Cardiac fibroblast (primary cell): ENCODE data around the gene SPHK2.

ENCODE experiments used
- DNase-seq, 2 donors: peaks; one replicate each; pipeline versions ENCODE4 v3.0.0 to v3.0.0-alpha.2; 2010; ENCODE audit warnings: low read depth in 2 of 2
- H3K4me3 ChIP-seq, 2 donors: replicated peaks in 1 of 2; 1 replicate in 1 of 2; 2 replicates in 1 of 2; pipeline ENCODE4 v1.5.1; 2011; ENCODE audit warnings: low read depth in 2 of 2, low read length in 2 of 2, mild to moderate bottlenecking in 2 of 2, moderate library complexity in 1 of 2
- CTCF ChIP-seq: IDR thresholded peaks from one replicate; pipeline ENCODE4 v1.5.1; 2011; ENCODE audit warnings: low read depth, mild to moderate bottlenecking, low read length, inconsistent platforms

The SPHK2 gene

GRCh38 chr19:48613852-48614435, 5.4 kb upstream of the SPHK2 start:
- DNase-seq, result no peak
- H3K4me3 ChIP-seq, result no peak overlapping the region
- TF ChIP-seq CTCF, result no peak

GRCh38 chr19:48614436-48615230, 4.7 kb upstream of the SPHK2 start, which contains the start of gene FAM83E:
FAM83E (minus strand) TSS chr19:48615076; CDS start chr19:48613372, 1,704 bp downstream.
- DNase-seq, result no peak
- no peak for TF ChIP-seq CTCF
- no peak within 1 kb of the TSS for H3K4me3 ChIP-seq

GRCh38 chr19:48615231-48616040, 3.9 kb upstream of the SPHK2 start:
- no peak for TF ChIP-seq CTCF
- H3K4me3 ChIP-seq, result no peak overlapping the region
- DNase-seq, result no peak

- no peak overlapping the region for H3K4me3 ChIP-seq
- DNase-seq, result no peak
- TF ChIP-seq CTCF, result no peak
These were observed 3.3 kb upstream of the SPHK2 start for GRCh38 chr19:48616041-48616436.

GRCh38 chr19:48616491-48617056, 2.7 kb upstream of the SPHK2 start:
- peak overlapping the region in 1 of 2 donors; percentile 66 for H3K4me3 ChIP-seq
- no peak for TF ChIP-seq CTCF
- DNase-seq, result no peak

- peak overlapping the region; percentile 66 to 69 for H3K4me3 ChIP-seq
- TF ChIP-seq CTCF, result no peak
- peak in 1 of 2 donors; percentile 68 for DNase-seq
These were observed 2.0 kb upstream of the SPHK2 start for GRCh38 chr19:48617146-48617937.
